Measurements from ENCODE around the gene MIF.

DNA sequence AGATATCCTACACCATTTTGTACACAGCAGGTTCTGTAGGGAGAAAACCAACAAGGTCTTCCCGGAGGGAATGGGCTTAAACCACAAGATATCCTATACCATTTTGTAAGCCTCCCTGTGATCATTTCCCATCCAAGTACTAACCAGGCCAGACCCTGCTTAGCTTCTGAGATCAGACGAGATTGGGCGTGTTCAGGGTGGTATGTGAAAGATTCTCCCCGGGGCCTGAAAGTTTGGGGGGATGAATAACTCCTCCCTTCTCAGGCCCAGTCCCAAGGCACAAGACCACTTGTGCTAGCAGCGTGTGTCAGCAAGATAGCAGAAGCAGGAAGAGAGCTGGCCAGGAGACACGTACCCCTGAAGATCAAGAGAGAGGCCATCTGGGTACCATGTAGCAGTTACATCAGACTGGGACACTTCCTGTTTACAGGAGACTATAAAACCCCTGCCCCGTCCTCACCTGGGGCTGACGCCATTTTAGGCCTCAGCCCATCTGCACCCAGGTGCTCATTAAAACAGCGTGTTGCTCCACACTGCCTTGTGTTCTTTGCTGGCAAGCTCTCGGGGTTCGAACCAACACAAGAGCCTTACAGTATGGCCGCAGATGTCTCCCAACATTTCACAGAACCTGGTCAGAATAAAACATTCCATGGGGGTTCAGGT lies 17.3 kb downstream of the MIF start:
- TF ChIP-seq, protein P1, sequence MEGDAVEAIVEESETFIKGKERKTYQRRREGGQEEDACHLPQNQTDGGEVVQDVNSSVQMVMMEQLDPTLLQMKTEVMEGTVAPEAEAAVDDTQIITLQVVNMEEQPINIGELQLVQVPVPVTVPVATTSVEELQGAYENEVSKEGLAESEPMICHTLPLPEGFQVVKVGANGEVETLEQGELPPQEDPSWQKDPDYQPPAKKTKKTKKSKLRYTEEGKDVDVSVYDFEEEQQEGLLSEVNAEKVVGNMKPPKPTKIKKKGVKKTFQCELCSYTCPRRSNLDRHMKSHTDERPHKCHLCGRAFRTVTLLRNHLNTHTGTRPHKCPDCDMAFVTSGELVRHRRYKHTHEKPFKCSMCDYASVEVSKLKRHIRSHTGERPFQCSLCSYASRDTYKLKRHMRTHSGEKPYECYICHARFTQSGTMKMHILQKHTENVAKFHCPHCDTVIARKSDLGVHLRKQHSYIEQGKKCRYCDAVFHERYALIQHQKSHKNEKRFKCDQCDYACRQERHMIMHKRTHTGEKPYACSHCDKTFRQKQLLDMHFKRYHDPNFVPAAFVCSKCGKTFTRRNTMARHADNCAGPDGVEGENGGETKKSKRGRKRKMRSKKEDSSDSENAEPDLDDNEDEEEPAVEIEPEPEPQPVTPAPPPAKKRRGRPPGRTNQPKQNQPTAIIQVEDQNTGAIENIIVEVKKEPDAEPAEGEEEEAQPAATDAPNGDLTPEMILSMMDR (conservative IDR thresholded peaks at IDR 0.05 in 1 of 2, IDR thresholded peaks at IDR 0.05 in 1 of 2; ENCODE audit: low read depth in 1 of 2, low read length in 2 of 2), result no peak
- no peak for TF ChIP-seq EZH2 (IDR thresholded peaks at IDR 0.05; ENCODE audit: low read length, missing control alignments)

Data from fibroblast of lung (primary cell).